CD14-positive monocyte (primary cell): ENCODE measurements around the gene RNF10. TPM values are rescaled to one million over a fixed set of nuclear protein-coding genes. Genes with fewer than 3 reads are reported as not detected.

Experiments used
- DNase-seq, 3 donors: peaks; one replicate each; pipeline ENCODE4 v3.0.0-alpha.2; 2011 to 2022
- H2AFZ ChIP-seq: 2 replicates; pipeline ENCODE4 v1.6.0; 2012; ENCODE audit warnings: mild to moderate bottlenecking, low read depth, low read length, inconsistent platforms; ENCODE audit not compliant: insufficient read depth, poor library complexity, severe bottlenecking
- H3K27ac ChIP-seq, 2 donors: 1 replicate in 1 of 2; 2 replicates in 1 of 2; pipeline ENCODE4 v1.5.1; 2012 to 2013; ENCODE audit warnings: low read length in 2 of 2, control low read depth in 1 of 2, inconsistent platforms in 1 of 2, low read depth in 1 of 2, mild to moderate bottlenecking in 1 of 2
- H3K27me3 ChIP-seq, 2 donors: one replicate each; pipeline versions ENCODE4 v1.6.0 to v1.6.1; 2011 to 2013; ENCODE audit warnings: low read length in 2 of 2; ENCODE audit not compliant: control insufficient read depth in 2 of 2, insufficient read depth in 2 of 2
- H3K36me3 ChIP-seq, 2 donors: replicated peaks in 1 of 2; 1 replicate in 1 of 2; 2 replicates in 1 of 2; pipeline versions ENCODE4 v1.5.1 to v1.6.1; 2012 to 2013; ENCODE audit warnings: low read length in 2 of 2, control low read depth in 1 of 2, inconsistent platforms in 1 of 2, mild to moderate bottlenecking in 1 of 2; ENCODE audit not compliant: insufficient read depth in 2 of 2, control insufficient read depth in 1 of 2
- H3K4me1 ChIP-seq, 2 donors: 1 replicate in 1 of 2; 2 replicates in 1 of 2; pipeline versions ENCODE4 v1.5.1 to v1.6.1; 2012 to 2013; ENCODE audit warnings: low read length in 2 of 2, control low read depth in 1 of 2, inconsistent platforms in 1 of 2, mild to moderate bottlenecking in 1 of 2, moderate library complexity in 1 of 2; ENCODE audit not compliant: insufficient read depth in 2 of 2, control insufficient read depth in 1 of 2
- H3K4me2 ChIP-seq: replicated peaks from 2 replicates; pipeline ENCODE3; 2012; ENCODE audit warnings: low read length, moderate library complexity, mild to moderate bottlenecking; ENCODE audit not compliant: poor library complexity, severe bottlenecking; ENCODE audit errors: extremely low read depth
- H3K4me3 ChIP-seq, 3 experiments: fragments of 200-600 bp in 1 of 3; sonication (generic) in 1 of 3; replicated peaks in 1 of 3; 1 replicate in 2 of 3; 2 replicates in 1 of 3; pipeline ENCODE4 v1.5.1; 2011 to 2013; ENCODE audit warnings: low read length in 3 of 3, mild to moderate bottlenecking in 3 of 3, control low read depth in 2 of 3, low read depth in 2 of 3, inconsistent platforms in 1 of 3, moderate library complexity in 1 of 3
- H3K79me2 ChIP-seq: 2 replicates; pipeline ENCODE4 v1.6.0; 2012; ENCODE audit warnings: mild to moderate bottlenecking, control low read depth, inconsistent platforms, low read length, moderate library complexity; ENCODE audit not compliant: insufficient read depth
- H3K9ac ChIP-seq: 2 replicates; pipeline ENCODE4 v1.6.0; 2017; ENCODE audit warnings: low read length, mild to moderate bottlenecking; ENCODE audit not compliant: insufficient read depth, poor library complexity, severe bottlenecking
- H3K9me3 ChIP-seq, 2 donors: replicated peaks in 1 of 2; 1 replicate in 1 of 2; 2 replicates in 1 of 2; pipeline versions ENCODE4 v1.5.1 to v1.6.1; 2012 to 2013; ENCODE audit warnings: low read length in 2 of 2, control low read depth in 1 of 2; ENCODE audit not compliant: control insufficient read depth in 1 of 2, insufficient read depth in 1 of 2
- H4K20me1 ChIP-seq: 2 replicates; pipeline ENCODE4 v1.6.0; 2012; ENCODE audit warnings: mild to moderate bottlenecking, low read length, control low read depth, moderate library complexity; ENCODE audit not compliant: insufficient read depth
- H3K27ac Mint-ChIP-seq, 7 donors: one replicate each; pipeline ENCODE4 v1.8.0; 2020; ENCODE audit warnings: mild to moderate bottlenecking in 7 of 7, mixed read lengths in 7 of 7, moderate library complexity in 6 of 7, inconsistent platforms in 2 of 7
- H3K27me3 Mint-ChIP-seq, 3 donors: one replicate each; pipeline ENCODE4 v1.8.0; 2021 to 2022; ENCODE audit warnings: low read depth in 3 of 3, mild to moderate bottlenecking in 3 of 3, mixed read lengths in 3 of 3, moderate library complexity in 3 of 3, inconsistent platforms in 1 of 3
- H3K36me3 Mint-ChIP-seq, 2 donors: one replicate each; pipeline ENCODE4 v1.8.0; 2020; ENCODE audit warnings: mixed read lengths in 2 of 2, inconsistent platforms in 1 of 2, mild to moderate bottlenecking in 1 of 2
- H3K4me1 Mint-ChIP-seq: one replicate; pipeline ENCODE4 v1.8.0; 2020; ENCODE audit warnings: mild to moderate bottlenecking, mixed read lengths
- H3K4me3 Mint-ChIP-seq, 2 donors: one replicate each; pipeline ENCODE4 v1.8.0; 2020; ENCODE audit warnings: mild to moderate bottlenecking in 2 of 2, mixed read lengths in 2 of 2, moderate library complexity in 1 of 2
- H3K9me3 Mint-ChIP-seq, 7 donors: one replicate each; pipeline ENCODE4 v1.8.0; 2020 to 2022; ENCODE audit warnings: mixed read lengths in 7 of 7, mild to moderate bottlenecking in 6 of 7, moderate library complexity in 6 of 7, inconsistent platforms in 2 of 7
- WGBS: methylation state at CpG from one replicate; pipeline ENCODE4 v1.1.5; 2013; ENCODE audit warnings: missing lambda C conversion rate; ENCODE audit not compliant: insufficient coverage; 5-methylcytosine and 5-hydroxymethylcytosine counted together
- intact Hi-C, 2 donors: fragments of 100-400 bp; cut with micrococcal nuclease; formaldehyde crosslinking; loops; one replicate each; pipeline versions ENCODE4 v1.15.0 to v1.15.1; 2023
- polyA plus RNA-seq, 3 donors: library from polyadenylated mRNA; depleted of rRNA in 1 of 3; unstranded in 2 of 3; stranded (reverse) in 1 of 3; fragments of 300-500 nt in 2 of 3; fragments of >200 nt in 1 of 3; fragmentation: Illumina TruSeq in 2 of 3; gene quantifications; 1 replicate in 2 of 3; 2 replicates in 1 of 3; pipeline ENCODE4 v1.2.3, GENCODE V29; 2012 to 2021
- TF ChIP-seq, protein P1 (sequence below): fragments of 200-600 bp; IDR thresholded peaks from one replicate; pipeline ENCODE4 v1.8.0; 2022; ENCODE audit warnings: antibody characterized with exemption, mild to moderate bottlenecking

Gene RNF10
- polyA plus RNA-seq, 3 donors, result 62.4 to 178 (median 106) TPM

DNA sequence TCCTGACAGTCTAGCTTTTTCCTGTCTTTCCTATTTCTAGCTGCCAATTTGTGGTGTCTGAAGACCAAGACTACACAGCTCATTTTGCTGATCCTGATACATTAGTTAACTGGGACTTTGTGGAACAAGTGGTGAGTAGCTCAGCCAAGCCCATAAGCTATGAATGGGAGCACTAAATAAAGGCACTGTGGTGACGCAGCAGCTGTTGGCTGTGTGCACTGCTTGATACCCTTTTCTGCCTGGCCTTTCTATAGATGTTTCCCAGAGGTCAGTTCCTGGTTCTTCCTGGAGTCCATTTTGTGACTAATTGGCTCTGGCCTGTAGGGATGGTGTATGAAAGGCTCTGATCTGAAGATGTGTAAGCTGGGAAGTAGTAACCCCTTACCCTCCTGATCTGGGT is 20.5 kb downstream of the RNF10 start:
- TF ChIP-seq, protein P1, sequence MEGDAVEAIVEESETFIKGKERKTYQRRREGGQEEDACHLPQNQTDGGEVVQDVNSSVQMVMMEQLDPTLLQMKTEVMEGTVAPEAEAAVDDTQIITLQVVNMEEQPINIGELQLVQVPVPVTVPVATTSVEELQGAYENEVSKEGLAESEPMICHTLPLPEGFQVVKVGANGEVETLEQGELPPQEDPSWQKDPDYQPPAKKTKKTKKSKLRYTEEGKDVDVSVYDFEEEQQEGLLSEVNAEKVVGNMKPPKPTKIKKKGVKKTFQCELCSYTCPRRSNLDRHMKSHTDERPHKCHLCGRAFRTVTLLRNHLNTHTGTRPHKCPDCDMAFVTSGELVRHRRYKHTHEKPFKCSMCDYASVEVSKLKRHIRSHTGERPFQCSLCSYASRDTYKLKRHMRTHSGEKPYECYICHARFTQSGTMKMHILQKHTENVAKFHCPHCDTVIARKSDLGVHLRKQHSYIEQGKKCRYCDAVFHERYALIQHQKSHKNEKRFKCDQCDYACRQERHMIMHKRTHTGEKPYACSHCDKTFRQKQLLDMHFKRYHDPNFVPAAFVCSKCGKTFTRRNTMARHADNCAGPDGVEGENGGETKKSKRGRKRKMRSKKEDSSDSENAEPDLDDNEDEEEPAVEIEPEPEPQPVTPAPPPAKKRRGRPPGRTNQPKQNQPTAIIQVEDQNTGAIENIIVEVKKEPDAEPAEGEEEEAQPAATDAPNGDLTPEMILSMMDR, result no peak
- H3K27me3 Mint-ChIP-seq, result no peaks in the 10 kb centered on the region
- H3K4me2 ChIP-seq, result no peak overlapping the region
- H2AFZ ChIP-seq, result no peak overlapping the region
- H3K79me2 ChIP-seq, result peaks cover 58% of the 10 kb centered on the region
- H3K4me1 ChIP-seq, result peaks cover 28 to 34% of the 10 kb centered on the region in 2 donors
- H3K9me3 ChIP-seq, result no peaks in the 10 kb centered on the region
- H3K4me1 Mint-ChIP-seq, result peaks cover 15% of the 10 kb centered on the region
- H3K9ac ChIP-seq, result no peak overlapping the region
- H3K4me3 ChIP-seq, result no peak overlapping the region
- peaks cover 82% of the 10 kb centered on the region for H4K20me1 ChIP-seq
- no peak overlapping the region for H3K4me3 Mint-ChIP-seq
- 100% methylated on average over 1 of the region's 1 CpG for WGBS
- peaks cover 48 to 68% of the 10 kb centered on the region in 2 donors for H3K36me3 Mint-ChIP-seq
- H3K27me3 ChIP-seq, result no peaks in the 10 kb centered on the region
- peaks cover 50 to 72% of the 10 kb centered on the region in 2 donors for H3K36me3 ChIP-seq
- peaks cover 0 to 1% (median 0%) of the 10 kb centered on the region in 7 donors for H3K9me3 Mint-ChIP-seq
- no peak for DNase-seq
- intact Hi-C loops, result no loop called here
- H3K27ac Mint-ChIP-seq, result peak overlapping the region in 2 of 7 donors; percentile 26 to 70
- H3K27ac ChIP-seq, result no peak overlapping the region

DNA sequence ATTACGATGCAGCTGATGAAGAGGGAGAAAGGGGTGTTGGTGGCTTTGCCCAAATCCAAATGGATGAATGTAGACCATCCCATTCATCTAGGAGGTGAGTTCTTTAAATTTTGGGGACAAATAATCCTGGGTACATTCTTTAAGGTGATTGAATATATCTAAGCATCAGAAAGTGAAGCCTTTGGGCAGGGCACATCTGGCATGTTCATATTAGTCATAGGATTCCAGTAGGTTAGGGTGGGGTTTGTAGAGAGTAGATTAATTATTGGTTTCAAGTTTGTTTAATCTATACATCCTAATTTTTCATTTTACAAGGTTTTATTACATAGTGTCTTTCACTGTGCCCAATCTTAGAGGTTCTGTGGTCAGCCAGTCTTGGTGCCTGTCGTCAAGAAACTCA is 23.4 kb downstream of the RNF10 start:
- Histone ChIP-seq H2AFZ (no peak overlapping the region), H3K27ac (no peak overlapping the region), H3K36me3 (peaks cover 78 to 93% of the 10 kb centered on the region in 2 donors), H3K9ac (no peak overlapping the region), H3K4me3 (no peak overlapping the region), H3K27me3 (no peaks in the 10 kb centered on the region), H3K4me2 (no peak overlapping the region), H3K9me3 (no peaks in the 10 kb centered on the region), H4K20me1 (peaks cover 80% of the 10 kb centered on the region), H3K4me1 (peaks cover 1 to 5% of the 10 kb centered on the region in 2 donors), H3K79me2 (peaks cover 36% of the 10 kb centered on the region)
- DNase-seq, result no peak
- Mint-ChIP-seq H3K36me3 (peaks cover 67 to 90% of the 10 kb centered on the region in 2 donors), H3K27ac (no peak overlapping the region), H3K4me1 (peaks cover 1% of the 10 kb centered on the region), H3K4me3 (no peak overlapping the region), H3K27me3 (no peaks in the 10 kb centered on the region), H3K9me3 (no peaks in the 10 kb centered on the region)
- intact Hi-C loops, result no loop called here
- no CpG with 5 or more reads among the region's 2 CpGs for WGBS
- TF ChIP-seq, protein P1, result no peak
